NB4 (cell line): ENCODE measurements around the gene RBM10.

Source experiments
- DNase-seq: peaks from one replicate; pipeline ENCODE4 v3.0.0; 2010; ENCODE audit warnings: low read depth
- H3K4me3 ChIP-seq: one replicate; pipeline ENCODE4 v1.5.1; 2011; ENCODE audit warnings: mild to moderate bottlenecking, low read depth, low read length, moderate library complexity
- CTCF ChIP-seq: IDR thresholded peaks from one replicate; pipeline ENCODE4 v1.5.1; 2012; ENCODE audit warnings: low read depth, low read length
- MAX ChIP-seq: IDR thresholded peaks from 2 replicates; pipeline ENCODE4 v1.6.1; 2011; ENCODE audit warnings: low read depth, low read length
- MYC ChIP-seq: IDR thresholded peaks from 2 replicates; pipeline ENCODE4 v1.6.1; 2011; ENCODE audit warnings: low read depth, low read length
- POLR2A ChIP-seq: IDR thresholded peaks from 2 replicates; pipeline ENCODE4 v1.6.1; 2011; ENCODE audit warnings: mild to moderate bottlenecking; ENCODE audit not compliant: insufficient read length; ENCODE audit errors: extremely low read depth

Gene RBM10

GRCh38 chrX:47148946-47149345 lies 3.9 kb downstream of the RBM10 start:
- TF ChIP-seq MAX, result no peak
- no peak for TF ChIP-seq CTCF
- no peak for DNase-seq
- H3K4me3 ChIP-seq, result no peak overlapping the region

- TF ChIP-seq POLR2A (no peak), MYC (no peak), MAX (no peak), CTCF (no peak)
- DNase-seq, result no peak
- no peak overlapping the region for H3K4me3 ChIP-seq
Measured at GRCh38 chrX:47151435-47151834, 6.4 kb downstream of the RBM10 start.

- H3K4me3 ChIP-seq, result no peak overlapping the region
Measured at GRCh38 chrX:47156611-47157520, 11.8 kb downstream of the RBM10 start.

GRCh38 chrX:47158131-47158530 lies 13.1 kb downstream of the RBM10 start:
- peak; percentile 17 for DNase-seq
- no peak for TF ChIP-seq MAX
- no peak for TF ChIP-seq CTCF

More at GRCh38 chrX:47156611-47157520, 11.8 kb downstream of the RBM10 start:
- TF ChIP-seq MAX (no peak), POLR2A (no peak), CTCF (no peak), MYC (no peak)
- peak; percentile 53 for DNase-seq

GRCh38 chrX:47158781-47159180 lies 13.8 kb downstream of the RBM10 start:
- H3K4me3 ChIP-seq, result no peak overlapping the region
- no peak for TF ChIP-seq MYC
- TF ChIP-seq MAX, result no peak
- TF ChIP-seq POLR2A, result no peak
- TF ChIP-seq CTCF, result no peak
- DNase-seq, result no peak

More at GRCh38 chrX:47158131-47158530, 13.1 kb downstream of the RBM10 start:
- H3K4me3 ChIP-seq, result no peak overlapping the region

- no peak for TF ChIP-seq MYC
- TF ChIP-seq CTCF, result no peak
- no peak for TF ChIP-seq MAX
- no peak for TF ChIP-seq POLR2A
- no peak overlapping the region for H3K4me3 ChIP-seq
- no peak for DNase-seq
Measured at GRCh38 chrX:47160781-47161180, 15.8 kb downstream of the RBM10 start.
